GM18526 (cell line): ENCODE results near the gene ITPA.

Experiments
- POLR2A ChIP-seq: IDR thresholded peaks from 3 replicates; pipeline ENCODE4 v1.6.1; 2011; ENCODE audit not compliant: insufficient read length; ENCODE audit errors: extremely low read depth

ITPA gene

DNA sequence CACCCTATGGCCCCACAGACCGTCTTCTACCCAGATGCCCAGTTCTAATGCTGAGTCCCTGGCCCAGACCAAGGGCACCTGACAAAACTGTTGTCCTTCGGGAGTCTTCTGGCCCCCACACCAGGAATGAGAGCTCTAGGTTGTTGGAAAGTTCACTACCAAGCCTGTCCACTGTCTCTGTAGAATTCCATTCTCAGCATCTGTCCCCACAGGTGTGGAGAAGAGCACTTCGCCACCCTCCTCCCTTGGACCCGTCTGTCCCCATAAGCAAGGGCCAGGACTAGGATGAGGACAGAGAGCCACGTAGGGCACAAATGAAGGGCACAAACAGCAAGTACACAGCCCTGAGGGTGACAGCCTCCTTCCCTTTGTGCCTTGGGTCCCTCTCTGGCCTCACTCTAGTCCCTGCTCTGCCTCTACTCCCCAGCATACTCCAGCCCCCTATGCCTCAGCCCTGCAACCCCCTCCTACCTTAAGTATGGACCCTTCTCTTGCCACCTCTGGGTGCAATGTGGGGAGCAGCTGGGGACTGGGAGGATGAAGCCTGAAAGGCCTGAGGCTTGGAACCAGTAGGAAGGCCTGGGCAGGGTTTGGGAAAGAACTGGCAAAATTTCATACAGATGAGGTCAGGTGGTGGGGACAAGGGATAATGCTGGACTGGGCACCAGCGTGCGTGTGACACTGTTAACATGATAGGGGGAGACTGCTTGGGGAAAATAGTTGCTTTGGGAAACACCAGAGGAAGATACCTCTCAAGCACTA is 40.3 kb upstream of the ITPA start:
- TF ChIP-seq POLR2A = no peak

DNA sequence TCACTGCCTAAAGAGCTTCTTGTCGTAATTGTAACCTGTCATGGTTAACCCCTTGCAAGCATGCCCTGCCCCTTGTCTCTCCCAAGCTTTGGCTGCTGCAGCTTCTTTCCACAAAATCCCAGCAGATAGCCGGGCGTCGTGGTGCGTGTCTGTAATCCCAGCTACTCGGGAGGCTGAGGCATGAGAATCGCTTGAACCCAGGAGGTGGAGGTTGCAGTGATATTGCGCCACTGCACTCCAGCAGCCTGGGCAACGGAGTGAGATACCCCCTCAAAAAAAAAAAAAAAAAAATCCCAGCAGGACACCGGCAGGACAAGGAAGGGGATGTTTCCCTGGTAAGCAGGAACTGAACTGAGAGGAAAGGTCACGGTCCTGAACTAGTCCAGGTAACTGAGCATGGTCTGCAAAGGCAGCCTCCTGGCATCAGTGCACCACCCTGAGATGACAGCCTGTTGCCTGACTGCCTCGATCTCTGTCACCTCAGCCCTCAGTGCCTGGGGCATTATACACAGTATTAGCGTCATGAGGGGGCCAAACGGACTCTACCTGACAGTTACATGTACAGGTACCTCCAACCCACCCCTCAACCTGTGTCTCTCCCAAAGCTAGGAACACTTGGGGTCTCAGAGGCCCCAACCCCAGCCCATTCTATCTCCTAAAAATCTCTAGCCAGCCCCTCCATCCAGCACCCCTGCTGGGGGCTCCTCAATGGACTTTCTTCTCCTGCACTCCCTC is 37.7 kb upstream of the ITPA start:
- no peak for TF ChIP-seq POLR2A

DNA sequence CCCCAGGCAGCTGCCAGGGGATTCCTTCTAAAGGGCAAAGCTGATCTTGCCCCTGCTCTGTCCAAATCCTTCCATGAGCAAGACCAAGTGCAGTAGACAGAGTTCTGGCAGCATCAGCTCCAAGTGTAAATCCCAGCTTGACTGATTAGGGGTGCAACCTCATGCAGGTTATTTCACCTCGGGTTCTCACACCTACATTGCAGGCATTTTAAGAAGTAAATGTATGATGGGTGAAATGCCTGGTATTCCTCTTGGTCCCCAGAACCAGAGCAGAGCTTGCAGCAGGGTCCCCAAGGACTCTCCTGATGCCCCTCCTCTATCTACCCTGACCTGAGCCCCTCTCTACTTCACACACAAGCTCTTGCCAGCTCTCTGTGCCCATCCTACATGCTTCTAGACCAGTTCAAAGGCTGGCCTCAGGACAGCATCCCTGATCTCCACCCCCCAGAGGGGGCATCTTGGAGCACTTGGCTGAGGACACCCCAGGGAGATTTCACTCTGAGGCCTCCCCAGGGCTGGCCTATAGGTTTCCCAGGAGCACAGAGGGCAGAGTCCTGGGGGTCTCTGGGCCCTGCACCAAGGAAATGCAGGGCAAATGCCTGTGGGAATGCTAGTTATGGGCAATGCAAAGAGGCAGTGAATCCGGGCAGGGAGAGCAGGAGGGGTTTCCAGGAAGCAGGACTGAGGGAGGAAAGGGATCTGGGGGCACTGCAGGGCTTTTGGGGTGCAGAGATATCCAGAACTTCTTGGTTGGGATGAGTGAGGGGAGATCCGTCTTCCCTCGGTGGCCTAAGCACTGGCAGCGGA is 37.0 kb upstream of the ITPA start:
- TF ChIP-seq POLR2A = no peak

DNA sequence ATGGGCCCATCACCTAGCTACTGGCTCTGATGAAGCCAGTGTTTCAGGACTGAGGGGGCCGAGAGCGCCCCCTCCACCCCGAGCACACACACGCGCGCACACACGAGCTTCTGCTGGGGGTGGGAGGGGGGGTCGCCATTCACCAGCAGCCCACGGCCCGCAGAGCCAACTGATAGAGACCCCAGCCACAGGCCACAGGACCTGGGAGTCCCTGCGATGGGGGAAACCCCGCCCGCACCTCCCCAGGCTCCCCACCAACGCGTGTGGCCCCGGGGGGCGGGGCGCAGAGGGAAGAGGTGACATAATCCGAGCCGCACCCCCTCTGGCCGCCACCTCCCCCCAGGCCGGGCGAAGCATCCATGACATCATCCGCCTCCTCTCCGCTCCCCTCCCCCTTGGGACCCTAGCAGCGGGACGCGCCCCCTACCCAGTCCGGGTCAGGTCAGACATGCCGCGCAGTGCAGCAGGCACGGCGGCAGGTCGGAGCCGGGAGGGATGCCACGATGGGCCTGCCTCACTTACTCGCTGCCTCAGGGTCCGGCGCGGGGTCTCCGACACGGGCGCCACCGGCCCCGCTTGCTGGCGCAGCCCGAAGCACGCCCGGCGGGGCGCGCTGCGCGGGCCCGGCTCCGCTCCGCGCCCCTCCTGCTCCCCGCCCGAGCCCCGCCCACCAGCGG is 36.2 kb upstream of the ITPA start, which contains the start of gene LZTS3:
Gene LZTS3, minus strand, starts transcription at position 617 of the 677 bp plus-strand sequence. CDS start 6,386 bp downstream, outside the sequence.
- no peak for TF ChIP-seq POLR2A

DNA sequence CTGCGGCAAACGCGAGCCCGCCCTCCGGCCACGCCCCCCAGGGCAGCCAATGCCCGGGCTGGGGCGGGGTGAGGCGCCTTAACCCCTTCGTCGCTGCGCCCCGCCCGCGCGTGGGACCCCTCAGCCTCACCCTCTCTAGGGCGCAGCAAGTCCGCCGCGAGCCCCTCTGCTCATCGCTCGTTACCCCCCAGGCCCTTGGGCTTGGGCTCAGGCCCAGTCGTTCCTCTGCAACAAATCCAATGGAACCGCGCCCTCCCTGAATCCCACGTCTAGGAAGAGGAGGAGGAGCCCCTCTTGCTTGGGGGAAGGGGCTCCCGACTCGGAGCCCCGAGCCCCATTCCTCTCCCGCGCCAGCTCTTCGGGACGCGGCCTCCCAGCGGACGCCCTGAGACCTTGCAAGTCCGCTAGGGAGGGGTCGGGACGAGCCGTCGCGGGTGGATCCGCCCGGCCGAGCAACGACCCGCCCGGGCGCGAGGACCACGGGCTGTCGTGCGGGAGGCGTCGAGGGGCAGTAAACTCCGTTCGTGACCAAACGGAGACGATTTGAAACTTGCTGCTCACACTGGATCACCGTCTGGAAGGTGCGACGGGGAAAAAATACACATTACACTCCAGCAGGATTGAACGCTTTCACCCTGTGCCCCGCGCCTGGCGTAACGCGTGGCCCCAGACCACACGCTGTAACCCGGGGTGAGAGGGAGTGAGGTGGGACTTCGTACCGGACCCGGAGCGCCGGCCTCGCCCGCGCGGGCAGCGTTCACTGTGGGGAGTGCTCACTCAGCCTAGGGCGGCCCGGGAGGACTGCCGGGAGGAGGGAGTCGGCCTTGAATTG is 35.5 kb upstream of the ITPA start:
- TF ChIP-seq POLR2A = no peak

DNA sequence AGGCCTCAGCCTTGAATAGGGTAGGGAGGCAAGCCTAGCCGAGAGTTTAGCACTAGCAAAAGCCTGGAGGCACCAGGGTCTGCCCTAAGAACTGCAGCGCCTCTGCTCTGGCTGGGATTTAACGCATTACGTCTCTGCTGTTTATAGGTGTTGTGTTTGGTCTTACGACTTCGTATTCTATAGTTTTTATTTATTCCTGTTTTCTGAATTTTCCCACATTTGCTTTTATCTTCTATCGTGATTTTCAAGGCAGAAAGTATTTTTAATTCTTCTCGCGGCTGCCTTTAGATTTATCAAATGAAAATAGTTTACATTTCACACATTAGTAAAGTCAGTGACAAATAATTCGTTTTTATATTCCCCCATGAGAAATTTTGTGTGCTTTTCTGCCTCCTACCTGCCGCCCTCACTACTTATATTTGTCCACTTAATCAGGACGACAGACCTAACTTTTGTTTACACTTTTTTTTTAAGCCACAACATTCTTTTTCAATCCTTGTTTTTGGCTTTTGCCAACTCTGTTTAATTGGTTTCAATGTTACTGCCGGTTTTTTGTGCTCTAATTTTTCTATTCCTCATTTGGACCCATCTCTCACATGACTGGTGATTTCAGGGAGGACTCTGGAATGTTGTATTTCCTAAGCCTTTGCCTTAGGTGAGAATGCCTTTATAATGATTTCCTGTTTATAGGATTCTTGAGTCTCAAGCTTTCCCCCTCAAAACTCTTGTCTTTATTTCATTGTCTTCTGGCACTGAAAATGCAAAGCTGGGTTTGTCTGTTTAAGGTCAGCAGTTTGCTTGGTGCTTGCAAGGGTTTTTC is 34.6 kb upstream of the ITPA start:
- TF ChIP-seq POLR2A = no peak

DNA sequence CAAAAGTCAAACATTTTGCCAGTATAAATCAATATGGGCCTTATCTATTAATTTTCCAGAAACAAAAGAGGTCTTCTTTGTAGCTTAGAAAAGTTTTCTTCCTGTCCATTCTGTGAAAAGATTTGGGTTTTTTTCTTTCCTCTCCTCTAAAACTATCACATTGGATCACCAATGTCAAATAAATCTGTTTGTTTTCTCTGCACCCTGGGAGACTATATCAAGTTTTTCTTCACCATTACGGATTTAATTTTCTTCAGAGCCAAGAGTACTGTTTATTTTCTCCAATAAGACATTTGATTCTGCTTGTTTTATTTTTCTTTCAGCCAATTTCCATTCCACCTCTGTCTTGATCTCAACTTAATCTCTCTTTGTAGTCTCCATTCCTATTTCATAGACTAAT is 34.0 kb upstream of the ITPA start:
- TF ChIP-seq POLR2A = no peak

DNA sequence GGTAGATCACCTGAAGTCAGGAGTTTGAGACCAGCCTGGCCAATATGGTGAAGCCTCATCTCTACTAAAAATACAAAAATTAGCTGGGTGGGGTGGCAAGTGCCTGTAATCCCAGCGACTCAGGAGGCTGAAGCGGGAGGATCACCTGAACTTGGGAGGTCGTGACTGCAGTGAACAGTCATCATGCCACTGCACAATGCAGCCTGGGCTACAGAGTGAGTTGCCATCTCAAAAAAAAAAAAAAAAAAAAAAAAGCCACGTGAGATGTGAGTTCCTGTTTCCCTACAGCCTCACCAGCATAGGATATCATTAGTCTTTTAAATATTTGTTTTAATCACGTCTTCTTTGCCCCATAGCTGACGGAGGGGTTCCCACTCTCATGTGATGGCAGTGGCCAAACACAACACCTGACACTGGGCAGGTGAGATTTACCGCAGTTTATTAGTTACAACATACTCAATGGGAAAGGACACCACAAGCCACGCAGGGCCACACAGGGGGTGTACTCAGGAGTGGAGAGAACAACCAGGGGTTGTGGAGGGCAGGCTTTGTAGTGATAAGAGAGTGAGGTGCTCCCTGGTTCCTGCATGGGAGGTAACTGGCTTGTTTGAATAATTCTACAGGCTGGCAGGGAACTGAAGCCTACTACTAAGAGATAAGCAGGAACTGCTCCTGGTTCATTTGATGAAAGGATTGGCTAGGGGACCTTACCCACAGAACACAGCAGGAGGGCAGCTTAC is 31.4 kb upstream of the ITPA start:
- TF ChIP-seq POLR2A = no peak

DNA sequence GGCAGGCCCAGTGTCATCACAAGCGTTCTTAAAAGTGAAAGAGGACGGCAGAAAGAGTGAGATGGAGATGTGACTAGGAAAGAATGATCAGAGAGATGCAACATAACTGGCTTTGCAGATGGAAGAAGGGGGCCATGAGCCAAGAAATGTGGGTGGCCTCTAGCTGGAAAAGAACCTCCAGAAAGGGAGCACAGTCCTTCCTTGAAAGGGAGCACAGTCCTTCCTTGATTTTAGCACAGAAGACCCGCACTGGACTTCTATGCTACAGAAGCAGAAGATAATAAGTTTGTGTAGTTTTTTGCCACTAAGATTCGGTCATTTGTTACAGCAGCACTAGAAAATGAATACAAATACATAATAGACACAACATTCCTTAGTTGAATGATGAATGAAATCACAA is 29.0 kb upstream of the ITPA start:
- no peak for TF ChIP-seq POLR2A

DNA sequence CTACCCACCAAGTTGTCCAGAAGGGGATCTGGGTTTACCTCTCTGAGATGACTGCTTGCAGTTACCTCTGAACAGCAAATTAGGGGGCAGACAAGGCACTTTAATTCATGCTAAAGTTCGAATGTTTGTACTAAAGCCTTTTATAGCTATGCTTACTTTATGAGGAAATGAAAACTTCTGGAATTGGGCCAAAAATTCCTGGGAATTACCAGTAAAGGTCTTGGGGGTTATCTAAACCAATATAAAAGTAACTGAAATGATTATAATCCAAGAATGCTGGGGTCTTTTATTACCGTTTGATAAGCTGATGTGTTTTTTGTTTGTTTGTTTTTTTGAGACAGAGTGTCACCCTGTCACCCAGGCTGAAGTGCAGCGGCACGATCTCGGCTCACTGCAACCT is 28.0 kb upstream of the ITPA start:
- no peak for TF ChIP-seq POLR2A

DNA sequence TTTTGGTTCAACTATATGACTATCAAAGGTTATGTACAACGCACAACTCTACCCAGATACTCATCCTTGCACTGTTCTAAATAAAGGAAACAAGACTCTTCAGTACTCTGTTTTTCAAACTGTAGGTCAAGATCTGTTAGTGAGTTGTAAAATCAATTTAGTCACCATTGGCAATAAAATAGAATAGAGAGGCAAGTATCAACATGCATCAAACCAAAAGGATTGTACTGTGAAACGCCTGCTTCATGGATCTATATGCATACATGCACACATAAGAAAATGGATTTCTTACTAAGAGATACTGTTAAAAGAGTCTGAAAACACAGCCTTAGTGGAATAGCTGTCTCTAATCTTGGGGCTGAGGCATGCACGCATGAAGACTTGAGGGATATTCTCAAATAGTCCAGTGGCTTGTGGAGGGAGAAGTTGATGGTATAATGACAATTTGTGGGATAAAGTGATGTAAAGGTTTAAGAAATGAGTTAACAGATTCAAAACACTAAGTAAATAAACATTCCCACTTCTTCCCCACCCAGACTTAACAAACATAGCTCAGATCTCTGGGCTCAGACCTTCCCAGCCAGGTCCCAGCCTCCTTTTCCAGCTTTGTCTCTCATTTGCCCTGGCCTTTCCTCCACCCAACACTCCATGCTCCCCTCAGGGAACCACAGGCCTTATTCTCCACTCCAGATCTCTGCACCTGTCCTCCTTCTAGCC is 25.2 kb upstream of the ITPA start:
- no peak for TF ChIP-seq POLR2A

DNA sequence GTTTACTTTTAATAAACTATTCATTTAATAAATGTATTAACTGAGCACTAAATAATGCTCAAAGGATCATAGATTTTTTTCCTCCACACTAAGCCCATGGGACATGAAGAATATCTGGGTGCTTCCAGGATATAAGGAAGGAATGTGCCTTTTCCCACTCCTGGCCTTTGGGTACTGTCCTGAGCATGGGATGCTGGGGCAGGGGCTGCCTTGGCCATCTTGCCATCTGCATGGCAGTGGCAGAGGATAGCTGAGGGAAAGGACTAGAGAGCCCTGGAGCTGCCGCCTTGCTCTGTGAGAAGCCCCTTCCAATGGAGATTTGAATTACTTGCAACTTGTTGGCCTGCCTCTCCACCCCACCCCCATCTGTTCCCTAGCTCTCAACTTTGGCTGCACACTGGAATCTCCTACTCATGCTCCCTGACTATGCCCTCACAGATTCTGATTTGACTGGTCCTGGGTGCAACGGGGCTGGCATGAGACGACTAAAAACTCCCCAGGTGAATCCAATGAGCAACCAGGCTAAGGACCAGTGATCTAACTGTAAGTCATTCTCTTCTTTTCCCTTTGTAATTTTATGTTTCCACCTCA is 20.4 kb upstream of the ITPA start:
- TF ChIP-seq POLR2A = no peak

DNA sequence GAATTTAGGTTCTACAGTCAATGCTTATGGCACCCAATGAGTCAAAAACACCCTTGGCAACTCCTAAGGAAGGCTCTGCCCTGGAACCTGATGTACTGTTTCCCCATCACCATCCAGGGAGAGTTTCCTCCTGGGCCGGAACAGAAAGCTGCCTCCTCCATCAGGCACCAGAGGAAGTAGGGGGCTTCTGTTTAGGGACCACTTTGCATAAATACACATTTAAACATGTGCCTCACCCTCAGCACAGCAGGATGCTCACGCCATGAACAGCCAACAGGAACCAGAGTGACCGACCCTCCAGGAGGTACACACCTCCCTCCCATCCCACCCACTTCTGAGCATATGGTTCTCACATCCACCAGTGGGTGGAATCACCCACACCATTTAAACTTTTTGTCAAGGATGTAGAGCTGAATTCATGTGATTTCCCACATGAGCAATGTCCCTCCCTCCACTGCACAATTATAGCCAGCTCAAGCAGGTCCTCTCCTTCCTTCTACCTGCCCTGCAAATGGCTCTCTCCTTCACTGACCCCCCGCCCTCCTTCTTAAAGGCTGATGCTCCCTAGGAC is 19.7 kb upstream of the ITPA start:
- no peak for TF ChIP-seq POLR2A
